HS-27A (cell line): ENCODE results near the gene NIPBL.
A peak's percentile ranks its signal among the peaks of the same experiment; 100 is the strongest.
"Not testable (repeated sequence)": the region's sequence is repeated elsewhere in the genome, so short reads cannot be mapped to it uniquely, and the experiment has no call there.

ENCODE experiments used
- DNase-seq: peaks from one replicate; pipeline ENCODE4 v3.0.0-alpha.2; 2012; ENCODE audit warnings: low read depth, missing footprints

NIPBL gene

GRCh38 chr5:37015795-37016666 lies 139.5 kb downstream of the NIPBL start:
- no peak for DNase-seq

DNA sequence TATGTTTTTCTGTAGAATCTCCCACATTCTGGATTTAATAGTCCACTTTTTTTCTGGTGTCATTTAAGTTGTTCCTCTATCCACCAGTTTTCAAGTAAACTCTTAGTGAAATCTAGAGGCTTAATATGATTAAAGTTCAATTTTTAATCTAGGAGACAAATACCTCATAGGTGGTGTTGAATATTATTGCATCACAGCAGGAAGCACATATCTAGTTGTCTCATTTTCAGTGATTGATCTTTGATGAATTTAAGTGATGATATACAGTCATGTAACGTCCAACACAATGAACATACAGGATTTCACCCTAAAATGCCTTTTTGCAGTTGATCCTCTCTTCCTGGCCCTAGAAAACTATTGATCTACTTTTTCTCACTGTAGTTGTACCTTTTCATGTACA lies 152.3 kb downstream of the NIPBL start:
- DNase-seq = no peak

DNA sequence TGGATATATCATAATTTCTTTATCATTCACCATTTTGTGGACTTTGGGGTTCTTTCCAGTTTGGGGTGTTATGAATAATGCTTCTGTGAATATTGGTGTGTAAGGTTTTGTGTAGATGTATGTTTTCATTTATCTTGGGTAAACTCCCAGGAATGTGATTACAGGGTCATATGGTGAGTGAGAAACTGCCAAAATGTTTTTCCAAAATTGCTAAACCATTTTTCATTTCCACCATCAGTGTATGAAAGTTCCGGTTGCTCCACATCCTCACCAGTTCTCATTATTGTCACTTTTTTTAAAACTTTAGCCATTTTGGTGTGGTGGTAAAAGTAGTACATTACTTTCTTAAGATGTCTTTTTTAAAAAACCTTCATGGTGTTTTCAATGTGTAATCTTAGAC lies 152.9 kb downstream of the NIPBL start:
- no peak for DNase-seq

DNA sequence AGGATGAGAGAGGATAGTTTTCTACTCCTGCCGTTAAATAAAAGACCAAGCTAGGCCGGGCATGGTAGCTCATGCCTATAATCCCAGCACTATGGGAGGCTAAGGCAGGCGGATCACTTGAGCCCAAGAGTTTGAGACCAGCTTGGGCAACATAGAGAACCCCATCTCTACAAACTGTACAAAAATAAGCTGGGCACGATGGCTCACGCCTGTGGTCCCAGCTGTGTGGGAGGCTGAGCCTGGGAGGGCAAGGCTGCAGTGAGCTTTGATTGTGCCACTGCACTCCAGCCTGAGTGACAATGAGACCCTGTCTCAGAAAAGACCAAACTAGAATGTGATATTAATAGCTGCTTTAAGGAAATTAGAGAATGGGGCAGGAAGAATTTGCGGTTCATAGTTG lies 158.4 kb downstream of the NIPBL start:
- DNase-seq = no peak

GRCh38 chr5:37037840-37038239 lies 161.3 kb downstream of the NIPBL start:
- no peak for DNase-seq

DNA sequence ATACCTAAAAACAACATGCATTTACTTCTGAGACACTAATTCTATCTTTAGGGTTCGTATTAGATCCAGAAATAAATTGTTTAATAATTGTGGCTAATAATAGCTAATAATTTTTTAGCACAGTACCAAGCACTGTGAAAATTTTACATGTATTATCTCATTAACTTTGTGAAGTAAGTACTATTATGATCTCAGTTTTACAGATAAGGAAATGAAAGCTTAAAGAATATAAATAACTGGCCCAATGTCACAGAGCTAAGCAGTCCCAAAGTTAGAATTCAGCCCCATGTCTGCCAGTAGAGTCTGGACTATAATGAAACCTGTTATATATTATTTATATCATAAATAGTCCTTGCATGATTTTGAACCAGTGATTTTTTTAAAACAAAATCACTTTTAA lies 163.3 kb downstream of the NIPBL start:
- no peak for DNase-seq

DNA sequence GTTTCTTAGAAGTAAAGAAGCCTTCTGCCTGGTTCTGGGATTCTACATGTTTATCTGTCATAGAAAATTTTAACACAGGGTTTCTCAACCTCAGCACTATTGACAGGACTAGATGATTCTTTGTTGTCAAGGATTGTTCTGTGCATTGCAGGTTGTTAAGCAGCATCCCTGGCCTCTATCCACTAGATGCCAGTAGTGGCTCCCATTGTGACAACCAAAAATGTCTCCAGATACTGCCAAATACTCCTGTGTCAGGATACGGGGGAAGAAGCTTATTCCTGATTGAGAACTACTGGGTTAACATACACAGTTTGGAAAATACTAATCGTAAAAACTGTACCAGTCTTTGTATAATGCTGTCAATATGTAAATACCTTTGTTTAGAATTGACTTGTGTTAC lies 167.1 kb downstream of the NIPBL start:
- no peak for DNase-seq

- DNase-seq = no peak
Measured at GRCh38 chr5:37044120-37044519, 167.6 kb downstream of the NIPBL start.

- DNase-seq = no peak
Measured at GRCh38 chr5:37045703-37046102, 169.1 kb downstream of the NIPBL start.

DNA sequence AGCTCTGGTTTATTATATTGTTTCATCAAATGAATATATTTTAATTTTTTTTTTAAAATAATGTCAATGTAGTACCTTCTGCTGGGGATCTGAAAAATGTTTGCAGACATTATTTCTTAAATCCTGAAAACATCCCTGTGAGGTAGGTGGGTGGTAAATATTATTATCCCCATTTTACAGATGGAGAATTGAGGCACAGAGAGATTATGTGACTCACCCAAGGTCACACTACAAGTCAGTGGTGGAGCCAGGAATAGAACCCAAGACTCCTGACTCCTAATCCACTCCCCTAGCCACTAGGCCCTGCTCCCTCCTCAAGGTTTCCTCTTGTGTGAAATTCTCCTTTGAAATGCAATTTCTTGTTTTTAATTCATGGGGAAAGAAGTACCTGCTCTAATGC lies 171.4 kb downstream of the NIPBL start:
- no peak for DNase-seq

- DNase-seq = no peak
Measured at GRCh38 chr5:37054391-37054790, 177.8 kb downstream of the NIPBL start.

- no peak for DNase-seq
Measured at GRCh38 chr5:37055383-37055990, 178.9 kb downstream of the NIPBL start.

DNA sequence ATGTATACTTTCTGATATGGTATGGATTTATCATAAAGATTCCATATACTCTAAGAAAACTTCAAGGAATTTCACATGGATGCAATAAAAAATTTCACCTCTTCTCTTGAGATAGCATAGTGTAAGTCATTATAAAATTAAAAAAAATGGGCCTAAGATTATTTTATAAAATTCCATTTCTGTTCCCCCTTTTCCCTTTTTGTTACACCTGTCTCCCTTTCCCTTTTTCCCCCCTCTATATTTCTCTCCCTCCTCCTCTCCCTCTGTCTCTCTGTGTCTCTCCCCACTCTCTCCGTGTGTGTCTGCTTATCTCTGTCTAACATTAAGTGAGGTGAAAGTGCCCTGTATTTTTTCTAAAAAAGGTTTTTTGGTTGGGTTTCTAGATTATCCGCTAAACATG lies 180.2 kb downstream of the NIPBL start:
- DNase-seq = no peak

DNA sequence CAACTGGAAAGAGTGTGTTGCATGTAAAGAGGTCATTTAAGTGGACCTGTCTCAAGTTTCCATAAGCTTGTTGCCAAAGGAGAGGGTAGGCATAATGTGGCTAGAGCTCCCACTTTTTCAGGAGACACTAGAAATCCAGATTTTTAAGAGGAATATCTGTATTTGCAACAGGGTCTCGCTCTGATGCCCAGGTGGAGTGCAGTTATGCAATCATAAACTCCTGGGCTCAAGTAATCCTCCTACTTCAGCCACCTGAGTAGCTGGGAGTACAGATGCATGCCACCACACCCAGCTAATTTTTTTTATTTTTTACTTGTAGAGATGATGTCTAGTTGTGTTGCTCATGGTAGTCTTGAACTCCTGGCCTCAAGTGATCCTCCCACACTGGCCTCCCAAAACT lies 183.5 kb downstream of the NIPBL start:
- DNase-seq = no peak

DNA sequence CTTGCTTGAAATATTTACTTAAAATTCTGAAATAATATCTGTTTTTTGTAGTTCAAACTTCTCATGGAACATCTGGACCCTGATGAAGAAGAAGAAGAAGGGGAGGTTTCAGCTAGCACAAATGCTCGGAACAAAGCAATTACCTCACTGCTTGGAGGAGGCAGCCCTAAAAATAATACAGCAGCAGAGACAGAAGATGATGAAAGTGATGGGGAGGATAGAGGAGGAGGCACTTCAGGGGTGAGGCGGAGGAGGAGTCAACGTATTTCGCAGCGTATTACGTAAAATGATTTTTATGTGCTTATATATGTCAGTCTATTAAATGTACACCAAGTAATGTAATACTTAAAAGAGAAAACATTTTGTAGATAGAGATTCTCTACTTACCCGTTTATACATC lies 187.2 kb downstream of the NIPBL start:
- DNase-seq = no peak

DNA sequence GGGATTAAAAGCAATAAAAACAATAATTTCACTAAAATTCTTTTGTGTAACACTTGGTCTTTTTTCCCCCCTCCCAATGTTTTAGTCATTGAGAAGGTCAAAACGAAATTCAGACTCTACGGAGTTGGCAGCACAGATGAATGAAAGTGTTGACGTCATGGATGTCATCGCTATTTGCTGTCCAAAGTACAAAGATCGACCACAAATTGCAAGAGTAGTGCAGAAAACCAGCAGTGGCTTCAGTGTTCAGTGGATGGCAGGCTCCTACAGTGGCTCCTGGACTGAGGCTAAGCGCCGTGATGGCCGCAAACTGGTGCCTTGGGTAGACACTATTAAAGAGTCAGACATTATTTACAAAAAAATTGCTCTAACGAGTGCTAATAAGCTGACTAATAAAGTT lies 187.9 kb downstream of the NIPBL start:
- DNase-seq = no peak

GRCh38 chr5:37071487-37071886 lies 194.9 kb downstream of the NIPBL start:
- no peak for DNase-seq

- peak; percentile 39 for DNase-seq
Measured at GRCh38 chr5:37071901-37072581, 195.5 kb downstream of the NIPBL start.

GRCh38 chr5:37075399-37075950 lies 198.9 kb downstream of the NIPBL start:
- DNase-seq = no peak

DNA sequence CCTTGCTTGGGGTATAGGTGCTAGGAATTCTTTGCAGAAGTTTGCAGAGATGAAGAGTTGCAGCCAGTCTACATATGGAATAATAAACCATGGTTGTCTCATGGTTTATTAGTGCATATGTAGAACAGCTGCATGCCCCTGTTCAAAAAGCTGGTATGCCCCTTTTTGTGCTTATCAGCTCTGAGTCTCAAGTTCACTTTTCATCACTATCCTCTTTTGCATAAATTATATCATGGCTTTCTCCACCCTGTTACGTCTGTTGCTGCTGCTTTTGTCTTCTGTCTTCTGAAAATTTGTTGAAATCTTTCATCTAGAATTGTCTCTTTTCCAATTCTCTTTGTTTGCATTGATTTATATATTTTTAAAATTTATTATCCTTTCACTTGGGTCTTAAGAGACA lies 200.6 kb downstream of the NIPBL start:
- no peak for DNase-seq

GRCh38 chr5:37080697-37081096 lies 204.1 kb downstream of the NIPBL start:
- no peak for DNase-seq

DNA sequence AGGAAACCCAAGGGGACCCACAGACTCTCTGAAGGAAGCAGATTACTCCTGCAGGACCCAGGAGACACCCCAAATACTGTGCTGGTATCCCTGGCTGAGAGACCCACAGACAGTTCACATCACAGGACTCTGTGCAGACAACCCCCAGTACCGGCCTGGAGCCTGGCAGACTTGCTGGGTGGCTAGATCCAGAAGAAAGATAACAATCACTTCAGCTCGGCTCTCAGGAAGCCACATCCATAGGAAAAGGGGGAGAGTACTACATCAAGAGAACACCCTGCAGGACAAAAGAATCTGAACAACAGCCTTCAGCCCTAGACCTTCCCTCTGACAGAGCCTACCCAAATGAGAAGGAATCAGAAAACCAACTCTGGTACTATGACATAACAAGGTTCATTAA lies 206.4 kb downstream of the NIPBL start:
- DNase-seq = not testable (repeated sequence)

- not testable (repeated sequence) for DNase-seq
Measured at GRCh38 chr5:37086026-37086425, 209.5 kb downstream of the NIPBL start.
